Motor neuron (in vitro differentiated cells): ENCODE measurements around the gene INSL6. TPM values are rescaled to one million over a fixed set of nuclear protein-coding genes. Genes with fewer than 3 reads are reported as not detected.
A peak's percentile ranks its signal among the peaks of the same experiment; 100 is the strongest.

Source experiments
- ATAC-seq, 8 experiments: fragments of 200-7000 bp; cut with Tn5 transposase; replicated peaks in 6 of 8; 2 replicates each; pipeline ENCODE4 v1.8.0; 2021; ENCODE audit warnings: mild to moderate bottlenecking in 8 of 8, moderate library complexity in 8 of 8
- H3K27ac ChIP-seq, 2 donors: fragments of 250-450 bp; sonication (Bioruptor Pico); 2 replicates each; pipeline ENCODE4 v1.9.0; 2021; ENCODE audit warnings: antibody characterized with exemption in 2 of 2, mild to moderate bottlenecking in 2 of 2, moderate library complexity in 1 of 2
- H3K4me1 ChIP-seq, 2 donors: fragments of 250-450 bp; sonication (Bioruptor Pico); replicated peaks in 1 of 2; 2 replicates each; pipeline ENCODE4 v1.6.1; 2021; ENCODE audit warnings: antibody characterized with exemption in 2 of 2, mild to moderate bottlenecking in 2 of 2, moderate library complexity in 1 of 2
- H3K4me3 ChIP-seq, 5 donors: fragments of 250-450 bp; sonication (Bioruptor Pico); 2 replicates each; pipeline ENCODE4 v1.9.0; 2021; ENCODE audit warnings: antibody characterized with exemption in 5 of 5, mild to moderate bottlenecking in 5 of 5, moderate library complexity in 4 of 5
- whole genome bisulfite sequencing, 10 experiments: fragments of 450-650 bp; shearing (Covaris generic); methylation state at CpG; one replicate each; pipeline ENCODE4 v1.0.0; 2022; 5-methylcytosine and 5-hydroxymethylcytosine counted together
- in situ Hi-C, 9 experiments: fragments of 400-800 bp; cut with MboI; loops; one replicate each; pipeline ENCODE4 v1.15.0; 2021; ENCODE audit warnings: low sequenced_read_pairs in 9 of 9, low pct_unique_long_range_greater_than_20kb in 2 of 9; ENCODE audit not compliant: unreplicated experiment in 9 of 9
- total RNA-seq, 8 experiments: library from RNA; unstranded; fragments of 300-600 nt; gene quantifications; 2 replicates each; pipeline versions ENCODE4 v1.2.3 to v1.2.4, GENCODE V29; 2022

The INSL6 gene
- total RNA-seq, 8 experiments from 2014 or later, result 0.16 to 1.00 (median 0.24) TPM; not detected in 3

DNA sequence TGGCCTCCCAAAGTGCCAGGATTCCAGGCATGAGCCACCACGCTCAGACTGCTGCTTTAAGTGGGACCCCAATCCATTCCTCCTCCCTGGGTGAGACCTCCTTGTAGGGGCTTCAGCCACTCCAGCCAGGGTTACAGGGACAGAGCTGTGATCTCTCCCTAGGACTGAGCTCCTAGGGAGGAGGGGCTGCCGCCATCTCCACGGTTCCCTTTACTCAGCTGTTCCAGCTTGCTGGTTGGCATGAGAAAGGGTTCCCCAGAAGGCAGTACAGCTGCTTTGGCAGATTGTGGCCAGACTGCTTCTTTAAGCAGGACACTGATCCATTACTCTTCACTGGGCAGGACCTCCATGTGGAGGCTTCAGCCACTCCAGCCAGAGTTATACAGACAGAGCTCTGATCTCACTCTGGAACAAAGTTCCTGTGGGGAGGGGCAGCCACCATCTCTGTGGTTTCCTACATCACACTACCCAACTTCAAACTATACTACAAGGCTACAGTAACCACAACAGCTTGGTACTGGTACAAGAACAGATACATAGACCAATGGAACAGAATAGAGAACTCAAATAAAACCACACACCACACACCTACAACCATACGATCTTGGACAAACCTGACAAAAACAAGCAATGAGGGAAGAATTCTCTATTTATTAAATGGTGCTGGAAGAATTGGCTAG lies 7.2 kb downstream of the INSL6 start:
- in situ Hi-C loops, result loop anchor here in 4 of 9 experiments (25.0 kb wide), 4 partner anchors 109 to 416 kb away; partner anchors contain the start of gene PLGRKT (in 3 of the 4)
- Histone ChIP-seq H3K4me1 (no peaks in the 10 kb centered on the region), H3K4me3 (no peak overlapping the region), H3K27ac (no peak overlapping the region)
- WGBS, 10 experiments, result 57 to 95% (median 80%) methylated on average over 1 to 2 of the region's 4 CpGs; no CpG with 5 or more reads in 5 of the 10 experiments
- ATAC-seq, result no peak

DNA sequence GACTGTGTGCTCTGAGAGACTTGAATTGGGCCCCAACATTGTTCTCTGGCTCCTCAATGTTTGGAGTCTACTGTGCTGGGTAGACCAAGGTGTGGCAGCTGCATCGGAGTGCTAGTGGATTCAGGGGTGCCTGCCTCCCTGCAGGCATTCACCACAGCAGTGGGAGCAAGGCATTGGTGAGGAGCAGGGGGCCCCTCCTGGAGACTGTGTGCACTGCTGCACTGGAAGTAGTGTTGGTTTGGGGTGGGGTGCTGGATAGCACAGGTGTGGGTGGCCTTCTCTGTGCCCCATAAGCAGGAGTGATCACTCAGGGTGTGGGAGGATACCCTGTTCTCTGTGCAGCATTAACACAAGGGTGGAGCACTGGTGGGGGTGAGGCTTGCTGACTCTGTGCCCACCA lies 39.2 kb downstream of the INSL6 start:
- H3K27ac ChIP-seq, result no peak overlapping the region
- in situ Hi-C loops, result no loop called here
- ATAC-seq, result no peak
- H3K4me1 ChIP-seq, result no peaks in the 10 kb centered on the region
- no peak overlapping the region for H3K4me3 ChIP-seq
- WGBS, 10 experiments, result 50 to 100% (median 63%) methylated on average over 1 of the region's 1 CpG; no CpG with 5 or more reads in 6 of the 10 experiments

DNA sequence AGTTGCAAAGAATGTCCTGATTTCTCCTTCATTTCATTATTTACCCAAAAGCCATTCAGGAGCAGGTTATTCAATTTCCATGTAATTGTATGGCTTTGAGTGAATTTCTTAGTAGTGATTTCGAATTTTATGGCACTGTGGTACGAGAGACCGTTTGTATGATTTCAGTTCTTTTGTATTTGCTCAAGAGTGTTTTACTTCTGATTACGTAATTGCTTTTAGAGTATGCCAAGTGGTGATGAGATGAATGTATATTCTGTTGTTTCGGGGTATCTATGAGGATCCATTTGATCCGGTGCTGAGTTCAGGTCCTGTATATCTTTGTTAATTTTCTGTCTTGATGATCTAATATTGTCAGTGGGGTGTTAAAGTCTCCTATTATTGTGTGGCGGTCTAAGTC lies 41.2 kb downstream of the INSL6 start:
- no peak overlapping the region for H3K4me3 ChIP-seq
- no peak for ATAC-seq
- H3K4me1 ChIP-seq, result no peaks in the 10 kb centered on the region
- WGBS, 10 experiments, result 53 to 90% (median 80%) methylated on average over 1 to 7 of the region's 7 CpGs; no CpG with 5 or more reads in 1 of the 10 experiments
- H3K27ac ChIP-seq, result no peak overlapping the region
- in situ Hi-C loops, result no loop called here

DNA sequence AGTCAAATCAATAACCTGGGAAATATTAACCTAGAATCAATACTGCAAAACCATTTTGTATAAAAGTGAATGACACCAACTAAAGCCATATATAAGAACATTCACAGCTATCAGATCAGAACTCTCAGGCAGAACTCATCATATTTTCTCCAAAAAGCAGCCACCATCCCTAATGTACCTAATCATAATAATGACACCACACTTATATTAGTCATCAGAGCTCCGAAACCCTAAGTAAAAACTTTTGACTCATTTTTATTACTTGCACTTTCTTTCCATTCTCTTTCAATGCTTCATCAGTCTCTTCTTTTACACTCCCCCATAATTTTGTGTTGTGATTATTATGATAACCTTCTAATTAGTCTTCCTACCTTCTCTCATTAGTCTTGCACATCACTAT lies 45.3 kb downstream of the INSL6 start:
- Histone ChIP-seq H3K4me3 (no peak overlapping the region), H3K27ac (no peak overlapping the region), H3K4me1 (no peaks in the 10 kb centered on the region)
- no peak for ATAC-seq
- WGBS, 10 experiments, result 0 to 100% (median 80%) methylated on average over 1 of the region's 1 CpG; no CpG with 5 or more reads in 1 of the 10 experiments
- in situ Hi-C loops, result no loop called here

DNA sequence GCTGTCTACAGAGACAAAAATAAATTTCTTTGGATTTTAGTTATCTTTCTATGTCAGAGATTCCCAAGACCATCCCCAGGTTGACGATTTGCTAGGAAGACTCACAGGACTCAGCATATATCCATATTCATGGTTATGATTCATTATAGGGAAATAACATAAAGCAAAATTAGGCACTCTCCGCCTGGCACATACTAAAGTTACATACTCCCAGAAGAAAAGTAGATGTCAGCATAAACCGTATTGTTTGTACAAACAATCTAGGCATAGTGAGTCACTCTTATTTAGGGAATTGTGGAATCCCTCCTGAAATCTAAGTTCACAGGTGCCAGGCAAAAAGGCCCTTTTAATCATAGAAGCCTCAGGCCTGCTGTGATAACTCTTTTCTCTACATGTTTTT lies 62.9 kb downstream of the INSL6 start:
- H3K27ac ChIP-seq, result no peak overlapping the region
- 18 to 100% (median 90%) methylated on average over 1 to 3 of the region's 3 CpGs; no CpG with 5 or more reads in 1 of the 10 experiments for WGBS, 10 experiments
- H3K4me1 ChIP-seq, result no peaks in the 10 kb centered on the region
- peak in 3 of 8 experiments; percentile 51 to 92 (median 66) for ATAC-seq
- in situ Hi-C loops, result no loop called here
- H3K4me3 ChIP-seq, result no peak overlapping the region

DNA sequence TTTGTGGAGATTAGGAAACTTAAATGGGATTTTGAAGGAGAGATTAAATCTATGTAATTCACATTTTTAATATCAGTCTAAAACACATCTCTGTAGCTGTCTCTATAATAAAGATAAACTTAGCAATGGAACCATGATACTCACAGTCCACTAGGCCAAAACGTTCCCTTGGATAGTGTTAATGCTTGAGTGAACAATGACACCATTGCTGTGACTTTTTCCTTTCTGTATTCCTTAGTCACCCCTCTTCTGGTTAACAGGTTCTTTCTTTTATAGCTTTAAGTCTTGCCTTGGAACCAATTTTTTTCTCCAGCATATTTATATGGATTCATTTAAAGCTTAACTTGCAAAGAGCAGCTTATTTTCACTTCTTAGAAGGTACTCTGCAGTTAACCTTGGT lies 63.3 kb downstream of the INSL6 start:
- peak in 1 of 8 experiments; percentile 24 for ATAC-seq
- Histone ChIP-seq H3K4me3 (no peak overlapping the region), H3K4me1 (no peaks in the 10 kb centered on the region), H3K27ac (no peak overlapping the region)
- 38 to 100% (median 60%) methylated on average over 1 of the region's 1 CpG; no CpG with 5 or more reads in 4 of the 10 experiments for WGBS, 10 experiments
- in situ Hi-C loops, result no loop called here

DNA sequence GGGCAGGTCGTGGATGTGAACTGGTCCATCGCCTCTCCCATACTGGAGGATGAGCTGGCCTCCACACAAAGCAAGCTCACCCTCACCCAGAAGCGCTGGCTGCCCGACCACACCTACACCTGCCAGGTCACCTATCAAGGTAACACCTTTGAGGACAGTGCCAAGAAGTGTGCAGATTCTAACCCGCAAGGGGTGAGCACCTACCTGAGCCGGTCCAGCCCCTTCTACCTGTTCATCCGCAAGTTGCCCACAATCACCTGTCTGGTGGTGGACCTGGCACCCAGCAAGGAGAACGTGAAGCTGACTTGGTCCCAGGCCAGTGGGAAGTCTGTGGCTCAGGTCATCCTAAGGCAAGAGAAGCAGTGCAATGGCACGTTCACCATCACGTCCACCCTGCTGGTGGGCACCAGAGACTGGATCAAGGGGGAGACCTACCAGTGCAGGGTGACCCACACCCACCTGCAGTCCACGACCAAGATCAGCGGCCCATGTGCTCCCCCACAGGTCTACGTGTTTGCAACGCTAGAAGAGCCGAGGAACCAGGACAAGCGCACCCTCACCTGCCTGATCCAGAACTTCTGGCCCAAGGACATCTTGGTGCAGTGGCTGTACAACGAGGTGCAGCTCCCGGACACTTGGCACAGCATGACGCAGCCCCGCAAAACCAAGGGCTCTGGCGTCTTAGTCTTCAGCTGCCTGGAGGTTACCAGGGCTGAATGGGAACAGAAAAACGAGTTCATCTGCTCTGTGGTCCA lies 71.3 kb downstream of the INSL6 start:
- in situ Hi-C loops, result no loop called here
- no peak overlapping the region for H3K4me3 ChIP-seq
- 53 to 100% (median 96%) methylated on average over 1 to 12 of the region's 22 CpGs; no CpG with 5 or more reads in 2 of the 10 experiments for WGBS, 10 experiments
- no peaks in the 10 kb centered on the region for H3K4me1 ChIP-seq
- H3K27ac ChIP-seq, result no peak overlapping the region
- ATAC-seq, result no peak

Other genes with a start within 250 kb of the INSL6 start
- 10 to 100 TPM in 3 of 8 experiments, 1 to 10 TPM in 5; 6.5 to 28.2 (median 9.8) TPM for gene JAK2, start 200.4 kb downstream of the INSL6 start, total RNA-seq
- under 1 TPM in 5 of 8 experiments, not detected in 3; 0.08 to 0.42 (median 0.36) TPM for gene INSL4, start 45.8 kb upstream of the INSL6 start, total RNA-seq
- gene RLN2, start 119.1 kb upstream of the INSL6 start, total RNA-seq, result under 1 TPM in 4 of 8 experiments, not detected in 4; 0.18 to 0.91 (median 0.63) TPM
- gene RLN1, start 154.2 kb upstream of the INSL6 start, total RNA-seq, result under 1 TPM in 3 of 8 experiments, not detected in 5; 0.25 to 0.66 (median 0.41) TPM